ENCODE data around the gene NAV2.

The NAV2 gene

GRCh38 chr11:19689281-19690000, 23.2 kb upstream of the NAV2 start:
- FAIRE-seq, result no peak

- FAIRE-seq, result no peak
Observed at GRCh38 chr11:19690885-19691284, 21.8 kb upstream of the NAV2 start.

- no peak for FAIRE-seq
Observed at GRCh38 chr11:19691815-19692500, 20.7 kb upstream of the NAV2 start.

DNA sequence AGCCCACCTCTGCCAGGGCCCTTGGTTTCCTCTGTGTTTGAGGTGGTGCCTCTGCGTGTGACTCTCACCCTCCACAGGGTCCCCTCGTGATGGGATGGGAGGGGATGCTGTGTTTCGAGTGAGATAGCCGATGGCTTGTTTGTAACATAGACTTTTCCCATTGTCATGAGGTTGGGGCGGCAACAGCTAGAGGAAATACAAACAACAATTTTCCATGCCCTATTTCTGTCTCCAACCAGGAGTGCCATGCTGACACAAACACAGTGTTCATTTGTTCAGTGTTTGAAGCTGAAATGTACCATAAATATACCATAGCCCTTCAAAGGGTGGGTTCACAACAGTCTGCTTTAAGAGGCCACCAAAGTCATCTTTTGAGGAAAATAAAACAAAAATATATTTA, 19.5 kb upstream of the NAV2 start:
- FAIRE-seq, result no peak

DNA sequence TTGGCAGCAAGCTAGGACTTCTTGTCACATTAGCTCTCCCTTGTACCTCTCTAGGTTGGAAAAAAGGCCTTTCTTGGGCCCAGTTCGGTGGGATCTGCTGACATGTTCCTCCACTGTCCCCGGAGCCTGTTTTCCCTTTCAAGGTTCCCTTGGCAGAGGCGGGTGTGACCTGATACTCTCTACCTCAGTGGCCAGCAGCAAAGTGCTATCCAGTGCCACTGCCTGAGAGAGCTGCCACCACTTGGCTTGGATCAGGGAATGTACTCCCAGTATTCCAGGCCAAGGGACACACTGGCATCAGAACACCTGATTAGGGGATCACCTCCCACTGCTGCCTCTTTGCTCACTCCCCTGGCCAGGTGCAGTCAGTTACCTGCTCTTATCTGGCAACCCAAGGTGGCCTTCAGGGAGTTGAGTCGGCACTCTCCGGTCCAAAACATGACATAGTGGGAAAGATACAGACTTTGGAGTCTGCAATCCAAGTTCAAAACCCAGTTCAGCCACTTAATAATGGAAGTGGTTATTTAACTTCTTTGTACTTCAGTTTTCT, 17.8 kb upstream of the NAV2 start:
- no peak for FAIRE-seq

DNA sequence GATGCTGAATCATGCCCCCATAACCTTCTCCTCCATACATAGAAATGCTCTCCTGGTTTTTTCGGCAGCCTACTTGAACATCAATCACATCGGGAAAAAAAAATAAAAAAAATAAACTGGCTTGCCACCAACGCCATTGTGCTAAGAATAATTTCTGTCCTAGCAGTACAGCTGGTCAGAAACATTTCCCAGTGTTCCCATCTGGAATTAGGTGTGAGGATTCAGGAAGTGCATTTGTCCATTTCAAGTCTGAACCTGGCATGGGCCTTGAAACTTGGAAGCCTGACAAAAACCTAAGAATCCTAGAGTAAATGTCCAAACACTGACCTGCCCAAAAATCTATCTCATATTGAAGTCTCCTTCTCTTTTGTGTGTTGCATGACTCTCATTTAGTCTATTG, 16.6 kb upstream of the NAV2 start:
- no peak for FAIRE-seq

GRCh38 chr11:19696904-19697303, 15.7 kb upstream of the NAV2 start:
- no peak for FAIRE-seq

- no peak for FAIRE-seq
Observed at GRCh38 chr11:19697721-19698121, 14.9 kb upstream of the NAV2 start.

DNA sequence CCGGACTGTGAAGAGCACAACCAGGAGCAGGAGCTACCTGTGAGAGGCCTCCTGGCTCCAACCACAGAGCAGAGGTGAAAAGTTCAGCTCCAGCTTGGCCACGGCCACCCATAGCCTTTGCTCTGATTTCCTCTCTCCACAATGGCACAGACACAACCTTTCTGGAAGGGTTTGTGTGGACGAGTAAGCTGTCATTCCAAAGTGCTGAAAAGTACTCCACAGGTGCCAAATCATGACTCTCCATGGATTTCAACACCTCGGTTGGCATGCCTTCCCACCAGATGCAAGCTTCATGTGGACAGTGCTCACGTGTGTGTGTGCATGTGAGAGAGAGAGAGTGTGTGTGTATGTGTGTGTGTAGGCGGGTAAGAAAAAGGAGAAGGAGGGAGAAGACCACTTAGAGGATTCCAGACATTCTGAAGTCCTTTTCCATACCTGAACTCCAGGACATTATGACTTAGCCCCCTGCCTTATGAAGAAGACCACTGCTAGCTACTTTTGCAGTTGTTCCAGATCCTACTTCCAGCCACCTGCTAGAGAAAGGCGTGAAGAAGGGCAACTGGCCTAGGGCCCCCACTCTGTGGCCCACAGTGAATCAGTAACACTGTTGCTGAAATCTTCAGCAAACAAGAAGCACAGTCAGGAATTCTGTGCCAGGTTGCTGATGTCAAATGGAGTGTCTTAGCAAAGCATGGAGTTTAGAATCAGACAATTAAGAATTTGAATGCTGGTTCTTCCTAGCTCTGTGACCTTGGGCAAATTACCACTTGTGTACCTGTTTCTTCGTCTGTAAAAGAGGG, 13.9 kb upstream of the NAV2 start:
- no peak for FAIRE-seq

DNA sequence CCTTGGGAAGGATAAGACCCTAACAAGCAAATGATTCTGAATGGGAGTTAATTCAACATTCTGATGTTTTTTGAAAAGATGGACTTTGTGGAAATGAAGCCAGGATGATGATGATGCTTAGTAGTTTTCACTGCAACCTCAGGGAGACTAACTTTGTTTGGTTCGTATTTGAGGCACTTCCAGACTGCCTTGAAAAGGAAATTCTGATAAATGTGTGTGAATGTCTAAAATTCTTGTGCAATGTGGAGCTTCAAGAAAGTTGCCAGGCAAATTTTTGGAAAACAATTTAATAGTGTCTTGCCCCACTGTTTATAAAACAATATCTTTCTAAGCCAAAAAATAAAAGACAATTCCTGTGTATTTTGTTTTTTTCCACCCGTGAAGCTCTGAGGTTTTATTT, 11.2 kb upstream of the NAV2 start:
- no peak for FAIRE-seq

DNA sequence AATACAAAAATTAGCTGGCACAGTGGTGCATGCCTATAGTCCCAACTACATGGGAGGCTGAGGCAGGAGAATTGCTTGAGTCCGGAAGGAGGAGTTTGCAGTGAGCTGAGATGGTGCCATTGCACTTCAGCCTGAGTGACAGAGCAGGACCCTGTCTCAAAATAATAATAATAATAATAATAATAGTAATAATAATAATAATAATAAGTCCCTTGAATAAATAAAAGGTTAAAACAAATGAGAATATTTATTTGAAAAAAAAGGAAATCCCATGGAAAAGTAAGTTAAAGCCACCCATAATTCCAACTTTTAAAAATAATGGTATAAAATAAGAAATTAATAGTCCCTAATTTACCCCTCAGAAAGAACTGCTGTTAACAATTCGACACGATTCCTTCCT, 10.0 kb upstream of the NAV2 start:
- no peak for FAIRE-seq

- no peak for FAIRE-seq
Observed at GRCh38 chr11:19703211-19703610, 9.4 kb upstream of the NAV2 start.

DNA sequence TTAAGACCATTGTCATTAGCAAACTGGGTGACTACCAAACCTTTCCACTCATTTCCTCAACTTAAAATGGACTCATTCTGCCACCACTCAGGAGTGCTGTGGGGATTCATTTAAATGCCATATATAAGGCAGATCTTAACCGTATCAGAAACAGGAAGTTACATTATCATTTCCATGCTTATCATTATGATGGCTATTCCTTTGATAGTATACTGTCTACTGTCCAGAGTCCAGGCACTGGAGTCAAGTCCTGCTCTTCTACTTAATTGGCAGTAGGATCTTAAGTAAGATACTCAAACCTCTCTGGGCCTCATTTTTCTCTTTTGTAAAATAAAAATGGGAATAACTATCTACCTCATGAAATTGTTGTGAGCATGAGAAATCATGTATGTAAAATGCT, 8.4 kb upstream of the NAV2 start:
- no peak for FAIRE-seq

- FAIRE-seq, result no peak
Observed at GRCh38 chr11:19705936-19706335, 6.7 kb upstream of the NAV2 start.

GRCh38 chr11:19711911-19712280, 741 bp upstream of the NAV2 start:
- no peak for FAIRE-seq

DNA sequence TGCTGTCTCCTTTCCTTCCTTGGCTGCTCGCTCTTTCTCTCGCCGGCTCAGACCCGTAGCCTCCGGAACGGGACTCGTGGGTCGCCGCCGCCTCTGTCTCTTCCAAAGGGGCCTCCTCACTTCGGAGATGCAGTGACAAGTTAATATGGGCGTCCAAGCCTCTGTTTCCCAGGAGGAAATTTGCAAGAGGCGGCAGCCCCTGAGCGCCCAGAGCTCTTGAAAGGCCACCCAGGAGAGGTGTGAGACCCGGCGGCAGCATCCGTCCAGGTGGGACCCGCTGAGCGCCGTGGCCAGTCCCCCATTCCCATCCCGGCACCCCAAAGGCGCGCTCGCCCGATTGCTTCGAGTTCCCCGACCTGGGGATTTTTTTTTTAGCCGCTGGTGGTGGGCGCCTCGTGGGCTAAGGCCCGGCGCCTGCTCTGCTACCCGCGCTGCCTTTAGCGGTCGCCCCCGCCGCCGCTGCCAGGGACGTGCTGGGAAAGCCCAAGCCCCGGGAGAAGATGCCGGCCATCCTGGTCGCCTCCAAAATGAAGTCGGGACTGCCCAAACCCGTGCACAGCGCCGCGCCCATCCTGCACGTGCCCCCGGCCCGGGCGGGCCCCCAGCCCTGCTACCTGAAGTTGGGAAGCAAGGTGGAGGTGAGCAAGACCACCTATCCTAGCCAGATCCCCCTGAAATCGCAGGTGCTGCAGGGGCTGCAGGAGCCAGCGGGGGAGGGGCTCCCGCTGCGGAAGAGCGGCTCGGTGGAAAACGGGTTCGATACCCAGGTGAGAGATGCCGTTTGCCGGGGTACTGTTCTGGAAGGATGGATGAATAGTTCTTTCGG, 772 bp downstream of the NAV2 start:
- no peak for FAIRE-seq

- no peak for FAIRE-seq
Observed at GRCh38 chr11:19714022-19714386, 1.4 kb downstream of the NAV2 start.

DNA sequence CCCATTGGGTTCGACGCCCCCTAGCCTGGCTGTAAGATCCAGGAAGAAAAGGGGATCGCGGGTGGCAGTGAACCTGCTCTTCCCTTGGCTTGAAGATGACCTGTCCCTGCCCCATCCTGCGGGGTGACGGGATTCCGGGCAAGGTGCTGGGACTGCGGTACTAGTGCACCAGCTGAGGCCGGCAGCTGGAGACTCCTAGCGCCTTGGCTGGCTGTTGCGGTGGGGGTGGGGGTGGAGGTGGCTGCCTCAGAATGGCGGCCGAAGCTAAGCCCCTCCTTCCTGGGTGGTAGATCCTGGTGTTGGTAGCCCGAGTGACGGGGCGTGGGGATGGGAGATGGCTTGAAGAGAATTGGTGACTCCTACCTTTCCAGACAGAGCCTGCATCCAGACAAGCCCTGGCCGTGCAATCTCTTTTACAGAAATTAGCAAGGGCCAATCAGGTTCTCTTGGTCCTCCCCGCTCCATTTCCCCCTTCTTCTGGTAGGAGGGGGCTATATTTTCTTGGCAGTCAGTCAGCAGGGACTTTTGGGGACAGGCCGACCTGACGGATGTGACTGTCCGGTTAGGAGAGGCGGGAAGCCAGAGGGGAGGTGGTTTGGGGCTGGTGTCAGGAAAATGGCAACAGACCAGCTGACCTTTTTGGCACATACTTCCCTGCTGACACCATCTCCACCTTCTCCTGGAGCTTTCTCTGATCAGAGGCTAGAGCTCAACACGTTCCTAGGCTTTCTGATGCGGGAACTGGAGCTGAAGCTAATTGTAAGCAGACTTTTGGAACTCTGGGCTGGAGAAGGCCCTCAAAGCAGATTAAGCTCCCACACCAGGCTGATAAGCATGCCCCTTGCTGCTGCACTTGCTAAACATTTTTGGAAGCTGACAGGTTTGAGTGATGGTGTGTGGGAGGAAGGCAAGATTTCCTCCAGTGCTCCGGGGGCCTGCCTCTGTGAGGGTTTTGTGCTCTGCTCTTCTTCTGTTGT, 2.0 kb downstream of the NAV2 start:
- FAIRE-seq, result no peak

GRCh38 chr11:19715373-19715772, 2.7 kb downstream of the NAV2 start:
- no peak for FAIRE-seq

DNA sequence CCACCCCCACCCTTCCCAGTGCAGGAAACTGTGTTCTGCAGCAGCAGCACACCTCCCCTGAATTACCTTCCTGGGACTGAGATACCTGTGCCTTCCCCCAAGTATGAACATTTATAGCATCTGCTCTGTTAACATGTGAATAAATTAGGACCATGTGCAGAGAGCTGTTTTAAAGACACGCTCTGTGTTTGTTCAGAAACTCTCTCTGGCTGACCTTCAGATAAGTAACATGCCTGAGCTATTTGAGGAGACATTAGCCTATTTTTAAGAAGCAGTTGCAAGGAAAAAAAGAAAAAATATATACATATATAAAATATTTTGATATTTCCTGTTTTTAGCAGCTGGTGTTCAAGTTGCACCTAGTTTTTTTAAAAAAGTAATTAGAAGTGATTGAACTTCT, 5.4 kb downstream of the NAV2 start:
- no peak for FAIRE-seq

- FAIRE-seq, result no peak
Observed at GRCh38 chr11:19718951-19719350, 6.3 kb downstream of the NAV2 start.

DNA sequence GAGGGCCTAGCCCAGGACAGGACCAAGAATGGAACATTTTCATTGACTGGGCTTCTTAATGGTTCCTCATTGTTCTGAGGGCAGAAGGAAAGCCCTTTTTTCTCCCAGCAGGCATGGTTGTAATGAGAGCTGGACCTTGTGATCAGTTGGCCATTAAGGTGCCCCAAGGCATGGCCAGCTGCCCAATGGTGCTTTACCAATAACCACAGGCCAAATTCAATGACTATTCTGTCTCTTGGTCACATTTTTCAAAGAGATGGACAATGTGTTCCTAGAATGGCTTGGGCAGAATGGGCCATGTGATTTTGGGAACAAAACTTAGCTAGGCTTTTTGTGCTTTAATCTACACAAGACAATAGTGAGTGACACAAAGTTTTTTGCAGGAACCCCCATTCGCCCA, 7.3 kb downstream of the NAV2 start:
- no peak for FAIRE-seq
